ENCODE data around the gene ZNF500. TPM values are rescaled to one million over a fixed set of nuclear protein-coding genes. Genes with fewer than 3 reads are reported as not detected.

ZNF500 gene
- total and polyA plus RNA-seq, 4 donors = 3.0 to 7.4 (median 5.0) TPM

DNA sequence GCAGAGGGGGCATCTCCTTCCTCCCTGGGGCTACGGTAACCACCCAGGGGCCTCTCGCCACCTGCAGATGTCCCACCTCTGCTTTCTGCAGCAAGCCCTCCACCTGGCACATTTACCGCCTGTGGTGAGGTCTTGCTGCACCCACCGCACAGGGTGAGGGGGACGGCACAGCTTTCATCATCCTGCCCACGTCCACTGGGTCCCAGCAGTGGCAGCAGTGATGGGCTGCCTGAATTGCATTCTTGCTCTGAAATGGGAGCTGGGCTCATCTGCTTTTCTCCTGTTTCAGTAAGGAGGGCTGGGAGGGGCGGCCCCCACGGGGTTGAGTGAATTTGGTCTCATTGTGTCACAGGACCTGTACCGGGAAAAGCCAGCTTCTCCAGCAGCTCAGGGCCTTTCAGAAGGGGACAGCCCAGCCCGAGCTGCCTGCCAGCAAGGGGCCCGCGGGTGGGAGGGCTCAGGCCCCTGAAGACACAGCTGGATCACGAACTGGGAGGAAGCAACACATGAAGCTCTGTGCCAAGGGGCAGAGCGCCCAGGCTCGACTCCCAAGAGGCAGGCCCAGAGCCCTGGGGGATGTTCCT is 19.9 kb downstream of the ZNF500 start (continued):
- TF ChIP-seq CTCF (IDR thresholded peaks at IDR 0.05; ENCODE audit: low read depth, low read length, missing input control) = no peak
- TF ChIP-seq SP1 (IDR thresholded peaks at IDR 0.05) = no peak
- TF ChIP-seq NR2F2 (IDR thresholded peaks at IDR 0.05) = no peak
- no peak for TF ChIP-seq RXRA (IDR thresholded peaks at IDR 0.05)
- TF ChIP-seq FOXA1 (IDR thresholded peaks at IDR 0.05) = no peak

- no peak overlapping the region for H3K27ac ChIP-seq (ENCODE audit: low read depth in 1 of 2, low read length in 2 of 2)
Observed at GRCh38 chr16:4746215-4746614, 20.7 kb downstream of the ZNF500 start.

More at GRCh38 chr16:4746215-4746614, 20.7 kb downstream of the ZNF500 start:
- WGBS = 90% methylated on average over 8 of the region's 8 CpGs
- Histone ChIP-seq H3K4me3 (ENCODE audit: low read depth in 1 of 3, low read length in 3 of 3) (no peak overlapping the region), H3K27me3 (ENCODE audit: control insufficient read depth in 4 of 4, insufficient read depth in 4 of 4, low read length in 3 of 4) (no peaks in the 10 kb centered on the region), H3K4me1 (ENCODE audit: control insufficient read depth in 4 of 4, insufficient read depth in 4 of 4, low read length in 3 of 4) (peaks cover 0 to 6% (median 3%) of the 10 kb centered on the region in 4 donors), H3K9ac (ENCODE audit: low read depth in 1 of 2, low read length in 2 of 2) (no peak overlapping the region), H3K9me3 (ENCODE audit: control insufficient read depth in 4 of 4, low read length in 3 of 4) (no peaks in the 10 kb centered on the region), H3K36me3 (ENCODE audit: control insufficient read depth in 4 of 4, insufficient read depth in 3 of 4, low read depth in 1 of 4, low read length in 3 of 4) (peaks cover 1 to 10% (median 4%) of the 10 kb centered on the region in 4 donors)
- no peak for DNase-seq (ENCODE audit: low spot score)
- no peak for TF ChIP-seq NR2F2 (IDR thresholded peaks at IDR 0.05)
- TF ChIP-seq, protein P1, sequence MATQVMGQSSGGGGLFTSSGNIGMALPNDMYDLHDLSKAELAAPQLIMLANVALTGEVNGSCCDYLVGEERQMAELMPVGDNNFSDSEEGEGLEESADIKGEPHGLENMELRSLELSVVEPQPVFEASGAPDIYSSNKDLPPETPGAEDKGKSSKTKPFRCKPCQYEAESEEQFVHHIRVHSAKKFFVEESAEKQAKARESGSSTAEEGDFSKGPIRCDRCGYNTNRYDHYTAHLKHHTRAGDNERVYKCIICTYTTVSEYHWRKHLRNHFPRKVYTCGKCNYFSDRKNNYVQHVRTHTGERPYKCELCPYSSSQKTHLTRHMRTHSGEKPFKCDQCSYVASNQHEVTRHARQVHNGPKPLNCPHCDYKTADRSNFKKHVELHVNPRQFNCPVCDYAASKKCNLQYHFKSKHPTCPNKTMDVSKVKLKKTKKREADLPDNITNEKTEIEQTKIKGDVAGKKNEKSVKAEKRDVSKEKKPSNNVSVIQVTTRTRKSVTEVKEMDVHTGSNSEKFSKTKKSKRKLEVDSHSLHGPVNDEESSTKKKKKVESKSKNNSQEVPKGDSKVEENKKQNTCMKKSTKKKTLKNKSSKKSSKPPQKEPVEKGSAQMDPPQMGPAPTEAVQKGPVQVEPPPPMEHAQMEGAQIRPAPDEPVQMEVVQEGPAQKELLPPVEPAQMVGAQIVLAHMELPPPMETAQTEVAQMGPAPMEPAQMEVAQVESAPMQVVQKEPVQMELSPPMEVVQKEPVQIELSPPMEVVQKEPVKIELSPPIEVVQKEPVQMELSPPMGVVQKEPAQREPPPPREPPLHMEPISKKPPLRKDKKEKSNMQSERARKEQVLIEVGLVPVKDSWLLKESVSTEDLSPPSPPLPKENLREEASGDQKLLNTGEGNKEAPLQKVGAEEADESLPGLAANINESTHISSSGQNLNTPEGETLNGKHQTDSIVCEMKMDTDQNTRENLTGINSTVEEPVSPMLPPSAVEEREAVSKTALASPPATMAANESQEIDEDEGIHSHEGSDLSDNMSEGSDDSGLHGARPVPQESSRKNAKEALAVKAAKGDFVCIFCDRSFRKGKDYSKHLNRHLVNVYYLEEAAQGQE (IDR thresholded peaks at IDR 0.05) = no peak
- no peak for TF ChIP-seq TAF1 (conservative IDR thresholded peaks at IDR 0.05)
- TF ChIP-seq SP1 (IDR thresholded peaks at IDR 0.05) = no peak
- TF ChIP-seq RAD21 (IDR thresholded peaks at IDR 0.05) = no peak
- TF ChIP-seq EGR1 (IDR thresholded peaks at IDR 0.05; ENCODE audit: low read depth in 2 of 2) = no peak
- TF ChIP-seq YY1 (IDR thresholded peaks at IDR 0.05) = no peak
- no peak for TF ChIP-seq ZBTB33 (IDR thresholded peaks at IDR 0.05)
- TF ChIP-seq ATF3 (IDR thresholded peaks at IDR 0.05) = no peak
- TF ChIP-seq, protein P2, sequence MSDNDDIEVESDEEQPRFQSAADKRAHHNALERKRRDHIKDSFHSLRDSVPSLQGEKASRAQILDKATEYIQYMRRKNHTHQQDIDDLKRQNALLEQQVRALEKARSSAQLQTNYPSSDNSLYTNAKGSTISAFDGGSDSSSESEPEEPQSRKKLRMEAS (IDR thresholded peaks at IDR 0.05) = no peak
- no peak for TF ChIP-seq CTCF (IDR thresholded peaks at IDR 0.05; ENCODE audit: low read depth, low read length, missing input control)
- no peak for TF ChIP-seq JUND (IDR thresholded peaks at IDR 0.05)
- no peak for TF ChIP-seq HNF4G (IDR thresholded peaks at IDR 0.05)
- no peak for TF ChIP-seq FOXA2 (IDR thresholded peaks at IDR 0.05)
- TF ChIP-seq HNF4A (conservative IDR thresholded peaks at IDR 0.05) = no peak
- no peak for TF ChIP-seq GABPA (IDR thresholded peaks at IDR 0.05 in 1 of 2, conservative IDR thresholded peaks at IDR 0.05 in 1 of 2)
- no peak for TF ChIP-seq FOXA1 (IDR thresholded peaks at IDR 0.05)
- no peak for TF ChIP-seq RXRA (IDR thresholded peaks at IDR 0.05)
